Endometrial microvascular endothelial cells (primary cell): ENCODE results near the gene TSPOAP1. TPM values are rescaled to one million over a fixed set of nuclear protein-coding genes. Genes with fewer than 3 reads are reported as not detected.

Experiments
- in situ Hi-C: cut with HindIII; loops from 2 replicates; pipeline ENCODE4 v1.10.0; 2017; ENCODE audit warnings: low sequenced_read_pairs, low pct_unique_long_range_greater_than_20kb; ENCODE audit errors: inconsistent ontology term
- total RNA-seq: library from RNA; depleted of rRNA; stranded (reverse); fragments of >200 nt; gene quantifications from one replicate; pipeline ENCODE4 v1.2.3, GENCODE V29; 2015; ENCODE audit errors: inconsistent ontology term

The TSPOAP1 gene
- total RNA-seq, 1 donor from 2014 or later, result not detected

DNA sequence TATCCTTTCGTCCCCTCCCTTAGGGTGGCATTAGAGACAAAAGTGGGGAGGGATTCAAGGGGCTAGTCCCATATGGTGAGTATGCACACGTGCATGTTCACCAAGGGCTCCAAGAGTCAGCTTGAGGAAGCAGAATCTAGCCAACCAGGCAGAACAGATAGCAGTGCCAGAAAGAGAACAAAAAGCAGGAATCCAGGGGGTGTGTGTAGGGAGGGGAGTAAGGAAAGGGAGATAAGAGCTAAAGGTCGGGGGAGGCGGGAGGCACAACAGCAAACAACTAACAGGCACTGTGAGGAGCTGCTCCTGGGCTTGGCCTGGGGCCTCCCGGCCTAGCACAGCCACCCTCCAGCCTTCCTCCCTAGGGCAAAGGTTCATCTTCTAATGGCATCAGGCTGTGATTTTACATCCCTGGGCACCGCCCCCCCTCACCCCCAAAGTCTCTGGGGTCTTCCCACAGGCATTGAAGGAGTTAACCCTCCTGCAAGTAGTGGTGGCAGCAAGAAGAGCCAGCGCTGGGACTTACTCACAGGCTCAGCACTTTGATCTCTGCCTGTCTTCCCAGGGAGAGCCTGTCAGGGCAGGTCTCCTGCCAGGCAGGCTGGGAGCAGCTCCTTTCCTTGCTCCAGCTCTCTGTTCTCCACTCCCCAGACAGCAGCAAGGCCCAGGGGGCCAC, 35.8 kb upstream of the TSPOAP1 start:
- in situ Hi-C loops, result no loop called here

DNA sequence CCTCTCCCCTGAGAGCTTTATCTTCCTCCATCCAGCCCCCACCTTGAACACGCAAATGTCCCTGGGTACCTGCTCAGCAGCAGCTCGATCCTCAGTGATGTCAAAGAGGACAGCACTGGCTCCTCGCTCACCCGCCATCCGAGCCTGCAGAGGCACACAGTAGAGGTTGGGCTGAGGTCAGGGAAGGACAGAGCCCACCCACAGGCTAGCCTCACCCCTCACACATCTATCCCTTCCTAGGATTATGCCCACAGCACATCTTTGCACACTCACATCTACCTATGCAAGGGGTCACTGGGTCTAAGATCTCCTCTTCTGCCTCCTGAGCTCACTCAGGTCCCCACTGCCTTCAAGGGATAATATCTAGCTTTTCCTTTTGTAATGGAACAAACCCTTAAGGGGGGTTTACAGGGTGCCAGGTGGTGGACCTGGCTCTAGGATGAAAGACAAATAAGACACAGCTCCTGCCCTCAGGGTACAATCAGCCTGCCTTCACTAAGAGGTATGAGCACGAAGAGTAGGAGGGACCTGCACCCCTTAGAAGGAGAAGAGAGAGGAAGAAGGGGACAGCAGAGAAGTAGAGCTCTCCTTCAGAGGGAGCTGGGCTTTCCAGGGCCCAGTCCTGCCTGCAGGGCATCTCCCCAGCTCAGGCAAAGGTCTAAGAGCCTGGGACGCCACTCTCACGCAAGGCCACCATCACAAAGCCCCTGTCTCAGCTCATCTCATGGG, 35.0 kb upstream of the TSPOAP1 start:
- in situ Hi-C loops, result no loop called here

DNA sequence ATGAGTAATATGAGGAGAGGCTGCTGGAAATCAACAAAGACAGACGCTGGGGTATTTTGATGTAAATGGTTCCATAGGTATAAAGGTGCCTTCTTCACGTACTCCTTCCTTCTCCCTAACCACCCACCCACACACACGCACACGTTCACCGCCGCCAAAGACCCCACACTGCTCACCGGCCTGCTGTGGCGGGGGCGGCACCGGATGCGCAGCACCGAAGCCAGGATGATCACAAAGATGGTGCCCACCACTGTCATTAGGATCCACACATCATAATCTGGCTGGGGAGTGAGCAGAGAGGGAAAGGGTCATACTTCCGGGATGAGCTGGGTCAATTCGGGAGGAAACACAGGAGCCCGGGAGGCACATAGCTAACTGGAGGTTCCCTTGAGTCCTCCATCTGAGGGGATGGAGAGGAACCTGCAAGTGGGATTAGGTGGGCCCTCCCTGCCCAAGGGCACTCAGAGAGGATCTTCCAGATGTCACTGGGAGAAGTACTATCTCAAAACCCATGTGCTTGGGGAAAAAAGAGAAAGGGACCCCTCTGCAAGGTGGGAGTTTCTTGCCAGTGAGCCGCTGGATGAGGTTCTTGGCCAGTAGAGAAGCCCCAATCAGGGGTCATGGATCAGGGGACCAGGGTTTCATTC, 33.9 kb upstream of the TSPOAP1 start:
- in situ Hi-C loops, result no loop called here

DNA sequence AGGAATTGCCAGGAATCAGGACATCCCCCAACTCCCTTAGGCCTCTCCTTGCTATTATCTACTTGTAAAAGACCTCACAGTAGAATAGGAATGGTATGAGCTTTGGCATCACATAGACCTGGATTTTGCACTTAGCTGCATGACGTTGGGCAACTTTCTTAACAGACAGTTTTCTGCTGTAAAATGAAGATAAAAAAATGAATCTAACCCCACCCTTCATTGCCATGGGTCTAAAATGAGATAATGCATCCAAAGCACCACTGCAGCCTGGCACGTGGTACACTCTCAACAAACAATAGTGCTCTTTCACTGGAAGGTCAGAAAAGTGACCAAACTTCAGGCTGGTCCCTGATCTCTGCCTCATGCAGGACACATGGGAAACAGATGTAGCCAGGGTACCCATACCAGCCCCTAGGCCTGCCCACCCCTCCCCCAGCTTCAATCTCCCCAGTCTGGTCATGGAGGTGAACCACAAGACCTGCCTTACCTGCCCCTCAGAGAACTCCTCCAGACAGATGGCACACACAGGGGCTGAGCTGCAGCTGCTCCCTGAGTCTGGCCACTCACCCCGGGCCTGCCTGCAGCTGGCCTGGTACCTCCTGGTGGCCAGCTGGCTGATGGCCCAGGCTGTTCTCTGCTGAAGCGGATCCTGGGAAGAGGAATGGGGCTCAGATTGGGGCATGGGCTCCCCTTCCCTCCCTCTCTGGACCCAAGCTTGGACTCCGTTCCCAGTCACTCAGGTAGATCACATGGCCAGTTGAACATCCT, 31.9 kb upstream of the TSPOAP1 start:
- in situ Hi-C loops, result no loop called here

DNA sequence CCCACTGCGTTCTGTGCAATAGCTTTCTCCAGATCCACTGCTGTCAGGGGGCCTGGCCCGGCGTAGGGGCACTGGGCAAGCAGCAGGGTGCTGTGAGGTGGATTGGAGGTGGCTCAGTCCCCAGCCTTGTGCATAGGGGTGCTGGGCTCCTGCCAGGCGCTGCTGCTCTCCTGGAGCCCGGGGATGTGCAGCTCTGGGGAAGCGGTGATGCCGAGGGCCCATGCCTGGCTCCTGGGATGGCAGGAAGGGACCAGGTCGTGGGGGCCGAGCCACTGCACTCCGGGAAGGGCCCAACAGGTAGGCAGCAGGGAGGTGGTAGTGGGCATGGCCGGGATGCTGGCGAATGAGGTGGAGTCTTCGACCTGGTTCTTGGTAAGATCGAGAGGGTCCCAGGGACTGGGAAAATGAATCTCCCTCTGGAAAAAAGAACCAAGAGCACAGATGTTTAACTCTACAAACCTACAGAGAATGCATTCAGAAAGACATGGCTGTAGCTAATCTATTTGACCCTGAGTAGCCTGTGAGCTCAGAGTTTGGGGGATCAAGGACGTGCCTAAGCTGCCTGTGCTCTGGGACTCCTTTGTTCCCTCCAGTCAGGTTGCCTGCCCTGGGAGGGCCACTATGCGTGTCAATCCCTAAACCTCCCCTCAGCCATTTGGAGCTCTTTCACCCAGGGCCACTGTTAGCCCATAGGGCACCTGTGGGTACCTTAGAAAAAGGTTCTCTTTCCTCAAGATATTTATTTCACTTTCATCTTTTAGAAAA, 30.0 kb upstream of the TSPOAP1 start:
- in situ Hi-C loops, result no loop called here

DNA sequence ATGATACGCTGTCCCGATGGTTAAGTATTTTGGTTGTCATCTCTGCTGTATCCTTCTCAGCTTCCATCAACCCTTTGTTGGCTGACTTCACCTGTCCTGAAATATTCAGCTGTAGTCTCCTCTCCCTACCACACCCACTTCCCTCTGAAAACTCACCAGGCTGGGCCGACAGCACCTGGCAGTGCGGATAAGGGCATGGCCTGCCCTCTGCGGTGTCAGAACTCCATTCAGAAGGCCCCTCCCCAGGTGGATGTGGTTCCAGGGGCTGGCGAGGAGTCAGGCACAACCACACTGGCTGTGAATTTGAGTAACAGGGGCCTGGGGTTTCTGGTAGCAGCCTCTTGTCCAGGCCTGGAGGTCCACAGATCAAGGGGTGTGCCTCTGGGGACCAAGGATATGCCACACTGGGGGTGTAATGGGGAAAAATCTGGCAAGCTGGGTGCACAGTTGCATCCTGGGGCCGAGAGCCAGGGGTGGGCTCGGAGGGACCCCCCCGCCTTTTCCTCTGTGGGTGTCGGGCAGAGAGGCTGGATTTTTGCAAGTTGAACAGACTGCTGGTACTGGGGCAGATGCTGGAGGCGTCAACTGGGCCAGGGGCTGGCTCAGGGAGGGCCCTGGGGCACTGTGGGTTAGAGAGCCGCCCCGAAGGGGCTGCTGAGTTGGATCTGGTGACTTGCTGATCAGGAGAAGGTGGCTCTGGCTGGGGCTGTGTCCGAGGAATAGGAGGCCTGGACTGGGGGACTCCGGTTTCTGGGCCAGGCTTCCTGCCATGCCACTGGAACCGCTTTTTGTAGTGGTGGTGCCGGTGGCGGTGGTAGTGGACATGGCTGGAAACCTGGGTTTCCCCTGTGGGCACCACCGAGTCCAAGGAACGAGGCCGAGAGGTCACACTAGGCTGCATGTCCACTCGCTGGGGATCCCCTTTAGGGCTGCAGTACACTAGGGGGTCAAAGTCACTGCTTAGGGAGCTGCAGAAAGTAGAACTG, 29.0 kb upstream of the TSPOAP1 start:
- in situ Hi-C loops, result no loop called here

DNA sequence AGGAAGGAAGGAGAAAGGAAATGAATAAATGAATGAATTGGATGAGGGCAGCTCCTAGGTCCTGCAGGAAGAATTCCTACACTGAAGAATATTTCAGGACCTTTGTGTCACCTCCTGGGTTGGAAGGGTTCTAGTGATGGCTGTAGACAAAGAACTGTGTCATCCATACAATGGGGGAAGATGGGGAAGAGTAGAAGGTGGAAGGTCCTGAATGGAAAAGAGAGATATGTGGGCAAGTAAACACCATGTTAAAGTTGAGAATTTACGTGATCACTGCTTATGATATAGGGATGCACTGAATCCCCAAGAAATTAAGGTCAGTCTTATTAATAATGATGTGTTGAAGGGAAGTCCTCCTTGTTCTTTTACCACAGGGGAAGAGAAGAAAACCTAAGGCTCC, 27.6 kb upstream of the TSPOAP1 start:
- in situ Hi-C loops, result no loop called here

DNA sequence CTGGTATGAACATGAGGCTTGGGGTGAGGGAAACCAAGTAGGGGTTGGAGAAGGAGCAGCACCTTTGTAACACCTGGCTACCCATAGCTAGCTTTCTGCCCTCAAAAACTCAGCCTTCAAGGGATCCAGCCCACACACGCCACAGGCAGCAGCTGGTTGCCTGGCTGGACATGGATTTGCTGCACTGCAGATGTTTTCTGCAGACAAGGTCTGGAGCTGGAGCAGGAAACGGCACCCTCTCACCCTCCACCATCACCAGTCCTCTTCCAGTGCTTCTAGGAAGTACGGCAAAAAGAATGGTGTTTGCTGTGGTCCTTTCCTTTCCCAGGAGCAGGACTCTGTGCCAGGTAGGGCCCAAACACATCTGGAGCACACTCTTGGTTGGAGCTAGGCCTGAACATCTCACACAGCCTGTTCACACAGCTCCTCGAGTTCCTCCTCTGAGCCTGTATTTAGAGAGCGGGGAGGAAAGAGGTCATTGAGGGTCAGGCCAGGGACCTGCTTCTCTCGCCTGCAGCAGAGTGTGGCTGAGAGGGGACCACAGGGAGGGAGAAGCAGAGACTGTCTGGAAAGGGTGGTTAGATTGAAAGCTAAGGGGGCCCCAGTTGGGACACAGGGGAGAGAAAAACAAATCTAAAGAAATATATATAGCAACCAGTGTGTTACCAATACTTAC, 26.1 kb upstream of the TSPOAP1 start:
- in situ Hi-C loops, result no loop called here

DNA sequence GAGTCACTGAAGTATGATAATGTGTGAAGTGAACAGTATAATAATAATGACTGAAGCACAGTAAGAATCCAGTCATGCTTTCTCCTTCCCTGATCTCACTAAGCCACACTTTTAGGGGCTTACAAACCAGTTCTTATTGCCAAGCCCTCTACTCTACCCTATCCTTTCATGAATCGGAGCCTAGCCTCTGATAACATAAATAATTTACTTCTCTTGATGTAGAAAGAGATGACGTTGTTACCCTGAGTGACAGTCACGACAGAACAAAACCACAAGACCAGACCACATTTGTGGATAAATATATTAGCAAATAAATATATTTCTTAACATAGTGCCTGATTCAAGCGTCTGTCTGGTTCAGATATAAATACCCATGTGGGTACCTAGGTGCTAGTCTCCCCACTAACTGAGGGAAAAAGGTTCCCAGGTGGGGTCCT, 24.8 kb upstream of the TSPOAP1 start:
- in situ Hi-C loops, result no loop called here

DNA sequence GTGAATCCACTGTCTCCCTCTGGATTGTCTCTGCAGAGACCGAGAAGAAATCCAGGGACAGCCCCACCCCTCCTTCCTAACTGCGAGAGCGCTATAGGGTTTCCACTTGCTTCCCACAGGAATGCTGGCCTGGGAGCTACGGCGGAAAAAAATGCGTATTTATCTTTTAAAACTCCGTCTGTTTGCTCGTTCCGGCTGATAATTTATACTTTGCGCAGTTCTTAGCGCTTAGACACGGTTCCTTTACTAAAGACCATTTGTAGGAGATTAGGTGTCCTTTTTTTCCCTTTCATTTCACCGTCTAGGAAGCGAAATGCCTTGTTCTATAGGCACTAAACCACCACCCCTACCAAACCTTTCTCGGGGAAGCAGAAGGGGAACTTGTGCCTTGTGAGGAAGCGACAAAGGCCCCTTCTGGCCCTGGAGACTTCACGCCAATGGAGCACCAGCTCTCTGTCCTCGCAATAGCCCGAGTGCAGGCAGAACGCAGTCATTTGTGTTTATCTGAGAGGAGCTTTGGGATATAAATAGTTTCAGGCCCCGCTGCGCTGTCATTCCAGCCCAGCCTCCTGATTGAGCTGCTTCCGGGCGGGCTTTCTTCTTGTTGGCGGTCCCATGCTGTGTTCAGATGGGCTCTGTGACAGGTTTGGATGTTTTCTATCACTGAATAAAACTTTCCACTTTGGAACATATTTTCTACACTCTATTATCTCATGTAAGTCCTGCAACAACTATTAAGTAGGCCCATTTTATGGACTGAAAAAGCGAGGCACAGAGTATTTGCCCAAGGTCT, 24.2 kb upstream of the TSPOAP1 start:
- in situ Hi-C loops, result no loop called here

DNA sequence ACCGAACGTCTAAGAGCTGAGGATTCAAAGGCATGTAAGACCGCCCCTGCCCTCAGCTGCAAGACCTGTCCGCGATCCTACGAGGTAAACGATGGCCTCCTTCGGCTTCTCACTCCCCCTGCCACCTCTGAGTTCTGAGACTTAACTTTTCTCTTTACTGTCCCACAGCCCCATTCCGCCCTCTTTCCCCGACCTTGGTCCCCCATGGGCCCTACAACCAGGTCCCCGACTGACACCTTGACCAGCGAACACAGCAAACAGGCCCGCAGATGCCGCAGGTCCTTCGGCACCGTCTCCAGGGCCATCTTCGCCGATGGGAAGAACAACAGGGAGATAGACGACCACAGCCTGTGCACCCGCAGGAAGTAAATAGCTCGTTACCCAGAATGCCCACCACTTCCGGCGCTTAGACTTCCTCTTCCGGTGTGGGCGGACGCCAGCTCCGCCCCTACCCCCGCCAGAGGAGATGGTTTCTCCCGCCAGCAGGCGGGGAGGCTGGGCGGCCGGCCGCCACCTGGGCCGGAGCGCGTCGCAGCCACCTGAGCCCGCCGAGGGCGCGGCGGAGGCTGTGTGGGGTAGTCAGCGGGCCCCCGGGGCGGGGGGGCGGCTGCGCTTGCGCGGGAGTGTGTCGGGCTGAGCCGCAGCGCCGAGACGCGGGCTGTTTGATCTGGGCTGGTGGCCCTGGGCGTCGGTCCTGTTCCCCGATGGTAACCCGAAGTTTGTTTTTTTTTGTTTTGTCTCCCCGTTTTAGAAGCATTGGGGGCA, 23.4 kb upstream of the TSPOAP1 start, which contains the start of gene SUPT4H1:
TSS of gene SUPT4H1 (minus strand) at position 371 of the 765 bp plus-strand sequence. CDS start at position 305, 66 bp downstream.
- in situ Hi-C loops, result no loop called here

DNA sequence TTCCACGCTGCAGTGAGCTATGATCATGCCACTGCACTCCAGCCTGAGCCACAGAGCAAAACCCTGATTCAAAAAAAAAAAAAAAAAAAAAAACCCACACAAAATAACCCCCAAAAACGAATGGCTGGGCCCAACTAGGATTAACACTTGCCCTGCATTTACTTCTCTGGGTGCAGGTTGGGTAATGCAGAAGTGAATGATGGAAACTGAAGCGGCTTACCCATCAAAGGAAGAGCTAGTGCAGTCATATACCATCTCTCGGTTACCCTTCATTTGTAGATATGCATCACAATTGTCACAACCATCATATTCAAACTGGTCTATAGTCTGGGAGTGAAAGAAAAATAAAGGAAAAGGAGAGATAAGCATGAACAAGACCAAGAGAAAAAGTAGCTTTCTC, 22.6 kb upstream of the TSPOAP1 start:
- in situ Hi-C loops, result no loop called here

DNA sequence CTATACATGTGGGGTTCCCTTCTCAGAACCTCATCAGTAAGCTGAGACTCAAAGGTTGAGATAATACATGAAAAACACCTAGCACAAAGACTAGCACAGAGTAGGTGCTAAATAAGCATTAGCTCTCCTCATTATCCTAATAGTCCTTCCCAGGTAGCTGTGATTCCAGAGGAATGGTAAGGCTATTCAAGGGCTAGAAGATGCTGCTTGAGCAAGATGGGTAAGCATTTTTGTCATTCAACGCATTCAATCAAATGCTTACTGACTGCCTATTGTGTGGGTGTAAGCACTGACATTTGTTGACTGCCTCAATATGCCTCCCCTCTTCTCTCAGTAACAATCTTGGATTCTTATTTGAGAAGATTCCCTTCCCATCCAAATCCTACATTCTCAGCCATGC, 19.4 kb upstream of the TSPOAP1 start:
- in situ Hi-C loops, result no loop called here

DNA sequence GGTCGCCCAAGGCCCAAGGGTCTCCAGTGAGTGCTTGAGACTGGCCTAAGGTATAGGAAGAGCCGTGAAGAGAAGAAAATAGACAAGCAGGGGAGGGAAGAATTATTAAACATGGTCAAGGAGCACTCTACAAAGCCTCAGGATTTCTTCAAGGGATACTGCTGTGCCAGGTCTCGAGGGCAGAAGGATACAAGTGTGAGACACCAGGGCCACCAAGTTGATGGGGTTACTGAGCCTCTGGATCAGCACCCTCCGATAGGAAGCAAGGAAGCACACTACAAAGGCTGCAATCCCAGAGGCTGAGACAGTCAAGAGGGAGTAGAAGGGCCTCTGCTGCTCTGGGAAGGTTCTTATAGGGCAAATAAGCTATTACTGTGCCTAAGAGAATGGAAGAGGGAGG, 16.9 kb upstream of the TSPOAP1 start:
- in situ Hi-C loops, result no loop called here

DNA sequence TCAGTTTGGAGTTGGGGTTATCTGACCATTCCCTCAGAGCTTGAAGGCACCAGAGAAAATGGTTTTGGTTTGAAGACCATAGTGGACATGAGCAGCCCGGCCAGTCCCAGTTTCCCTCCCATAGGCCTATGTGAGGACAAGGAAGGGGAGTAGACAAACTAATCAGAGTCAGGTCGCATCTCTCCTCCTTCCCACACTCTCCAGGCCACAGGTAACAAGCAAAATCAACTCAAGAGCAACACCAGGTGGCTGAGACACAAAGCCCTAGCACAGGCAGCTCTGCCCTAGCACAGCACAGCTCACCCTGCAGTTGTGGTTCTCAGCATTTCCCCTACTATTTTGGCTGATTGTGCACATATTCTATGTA, 16.2 kb upstream of the TSPOAP1 start:
- in situ Hi-C loops, result no loop called here
